ENCODE data around the gene ABCA2. TPM values are rescaled to one million over a fixed set of nuclear protein-coding genes. Genes with fewer than 3 reads are reported as not detected.

Gene ABCA2
- total RNA-seq, 2 experiments from 2014 or later = 4.1 to 4.7 TPM

DNA sequence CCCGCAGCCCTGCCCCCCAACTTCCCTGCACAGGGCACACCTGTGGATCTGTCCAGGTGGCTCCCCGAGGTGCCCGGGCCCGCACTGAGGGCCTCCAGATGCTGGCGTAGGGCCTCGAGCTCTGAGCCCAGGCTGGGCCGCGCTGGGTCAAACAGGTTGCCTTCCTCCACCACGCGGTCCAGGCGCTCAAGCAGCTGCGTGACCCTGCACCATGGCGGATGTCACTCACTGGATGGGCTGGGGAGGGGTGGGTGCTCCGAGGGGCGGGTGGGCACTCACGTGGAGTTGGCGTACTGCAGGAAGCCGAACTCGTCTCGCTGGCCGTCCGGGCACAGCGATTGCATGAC, 5.4 kb downstream of the ABCA2 start:
- Mint-ChIP-seq H3K4me1 (ENCODE audit: low read depth) (peaks cover 3% of the 10 kb centered on the region), H3K27ac (no peak overlapping the region), H3K4me3 (no peak overlapping the region), H3K9me3 (no peaks in the 10 kb centered on the region), H3K27me3 (ENCODE audit: low read depth) (no peaks in the 10 kb centered on the region), H3K36me3 (ENCODE audit: low read depth) (no peaks in the 10 kb centered on the region)
- intact Hi-C loops (cut with micrococcal nuclease) = no loop called here
- no peak for DNase-seq
- CTCF ChIA-PET = interaction anchor here (1.8 kb wide), 1 partner anchor 45 kb away, joined by 5 read pairs; no protein-coding TSS in a partner anchor

DNA sequence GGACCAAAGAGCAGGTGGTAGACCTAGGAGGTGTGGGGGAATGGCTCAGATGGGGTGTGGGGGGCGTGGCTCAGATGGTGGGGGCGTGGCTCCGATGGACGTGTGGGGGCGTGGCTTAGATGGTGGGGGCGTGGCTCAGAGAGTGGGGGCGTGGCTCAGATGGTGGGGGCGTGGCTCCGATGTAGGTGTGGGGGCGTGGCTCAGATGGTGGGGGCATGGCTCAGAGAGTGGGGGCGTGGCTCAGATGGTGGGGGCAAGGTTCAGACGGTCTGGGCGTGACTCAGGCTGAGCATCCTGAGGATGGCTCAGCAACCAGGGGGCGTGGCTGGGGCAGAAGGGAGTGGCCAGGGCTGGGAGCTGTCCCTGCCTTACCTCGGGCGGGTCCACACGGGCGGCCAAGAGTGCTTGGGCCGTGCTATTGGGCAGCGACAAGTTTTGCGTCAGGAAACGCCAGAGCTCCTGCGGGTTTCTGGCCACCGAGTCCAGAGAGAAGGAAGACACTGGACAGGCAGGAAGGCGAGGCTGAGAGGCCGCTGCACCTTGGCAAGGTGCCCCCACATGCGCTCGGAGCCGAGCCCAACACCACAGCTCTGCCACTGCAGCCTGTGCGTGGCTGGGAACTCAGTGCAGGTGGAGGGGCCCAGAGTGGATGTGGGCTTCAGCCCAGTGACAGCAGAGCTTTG, 5.9 kb downstream of the ABCA2 start:
- no peaks in the 10 kb centered on the region for H3K9me3 Mint-ChIP-seq
- H3K36me3 Mint-ChIP-seq (ENCODE audit: low read depth) = no peaks in the 10 kb centered on the region
- H3K27ac Mint-ChIP-seq = no peak overlapping the region
- CTCF ChIA-PET = interaction anchor here (0.6 to 1.8 kb wide), 2 partner anchors 46 to 110 kb away, joined by 3 to 5 read pairs; no protein-coding TSS in a partner anchor
- DNase-seq = peak; percentile 74
- intact Hi-C loops (cut with micrococcal nuclease) = no loop called here
- H3K27me3 Mint-ChIP-seq (ENCODE audit: low read depth) = no peaks in the 10 kb centered on the region
- no peak overlapping the region for H3K4me3 Mint-ChIP-seq
- H3K4me1 Mint-ChIP-seq (ENCODE audit: low read depth) = peaks cover under 1% of the 10 kb centered on the region

- H3K27ac Mint-ChIP-seq = no peak overlapping the region
- H3K36me3 Mint-ChIP-seq (ENCODE audit: low read depth) = no peaks in the 10 kb centered on the region
- H3K4me3 Mint-ChIP-seq = no peak overlapping the region
- no peaks in the 10 kb centered on the region for H3K4me1 Mint-ChIP-seq (ENCODE audit: low read depth)
- H3K9me3 Mint-ChIP-seq = no peaks in the 10 kb centered on the region
- CTCF ChIA-PET = interaction anchor here (0.6 to 2.9 kb wide), 4 partner anchors 8 to 110 kb away, joined by 3 to 18 read pairs (median 4); partner anchors contain the start of gene ABCA2
- intact Hi-C loops (cut with micrococcal nuclease) = no loop called here
- no peaks in the 10 kb centered on the region for H3K27me3 Mint-ChIP-seq (ENCODE audit: low read depth)
- DNase-seq = no peak
These were observed 6.5 kb downstream of the ABCA2 start for GRCh38 chr9:137021568-137021978.

GRCh38 chr9:137020771-137021567, 7.1 kb downstream of the ABCA2 start:
- intact Hi-C loops (cut with micrococcal nuclease) = no loop called here
- Mint-ChIP-seq H3K36me3 (ENCODE audit: low read depth) (no peaks in the 10 kb centered on the region), H3K4me1 (ENCODE audit: low read depth) (no peaks in the 10 kb centered on the region), H3K9me3 (no peaks in the 10 kb centered on the region), H3K27ac (no peak overlapping the region), H3K4me3 (no peak overlapping the region), H3K27me3 (ENCODE audit: low read depth) (no peaks in the 10 kb centered on the region)
- CTCF ChIA-PET = interaction anchor here (1.2 to 2.9 kb wide), 2 partner anchors 8 to 14 kb away, joined by 4 to 18 read pairs; partner anchors contain the start of gene ABCA2
- DNase-seq = no peak

GRCh38 chr9:137019891-137020683, 8.0 kb downstream of the ABCA2 start:
- CTCF ChIA-PET = interaction anchor here (1.5 to 2.9 kb wide), 2 partner anchors 9 to 15 kb away, joined by 4 to 18 read pairs; partner anchors contain the start of gene ABCA2
- no peaks in the 10 kb centered on the region for H3K27me3 Mint-ChIP-seq (ENCODE audit: low read depth)
- DNase-seq = no peak
- H3K4me3 Mint-ChIP-seq = no peak overlapping the region
- no peaks in the 10 kb centered on the region for H3K9me3 Mint-ChIP-seq
- intact Hi-C loops (cut with micrococcal nuclease) = no loop called here
- H3K36me3 Mint-ChIP-seq (ENCODE audit: low read depth) = no peaks in the 10 kb centered on the region
- no peaks in the 10 kb centered on the region for H3K4me1 Mint-ChIP-seq (ENCODE audit: low read depth)
- H3K27ac Mint-ChIP-seq = no peak overlapping the region

DNA sequence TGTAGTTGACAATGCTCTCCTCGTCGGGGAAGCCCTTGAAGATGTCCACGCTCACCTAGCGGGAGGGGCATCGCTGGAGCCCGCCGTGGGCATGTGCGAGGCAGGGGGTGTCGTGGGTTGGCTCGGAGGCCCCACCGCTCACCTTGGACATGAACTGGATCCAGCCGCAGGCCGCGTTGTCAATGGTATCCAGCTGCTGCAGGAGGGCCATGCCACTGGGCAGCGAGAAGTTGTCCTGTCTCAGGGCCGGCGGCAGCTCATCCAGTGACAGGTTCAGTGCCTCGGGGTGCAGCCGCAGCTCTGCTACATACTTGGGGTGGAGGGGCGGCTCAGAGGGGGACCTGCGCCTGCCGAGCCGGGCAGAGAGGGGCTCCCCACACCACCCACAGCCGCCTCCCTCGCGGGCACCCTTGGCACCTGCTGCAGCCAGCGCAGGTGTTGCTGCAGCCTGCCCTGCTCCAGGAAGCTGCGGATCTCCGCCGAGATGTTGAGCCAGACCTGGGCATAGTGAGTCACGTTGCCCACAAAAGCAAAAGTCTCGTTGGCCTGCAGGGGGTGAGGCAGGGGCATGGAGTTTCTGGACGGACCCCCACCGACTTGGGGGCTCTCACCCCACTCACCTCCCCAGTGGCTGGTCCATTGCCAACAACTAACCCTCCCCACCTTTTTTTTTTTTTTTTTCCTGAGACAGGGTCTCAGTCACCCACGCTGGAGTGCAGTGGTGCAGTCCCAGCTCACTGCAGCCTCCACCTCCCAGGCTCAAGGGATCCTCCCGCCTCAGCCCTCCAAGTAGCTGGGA, 9.1 kb downstream of the ABCA2 start:
- Mint-ChIP-seq H3K27me3 (ENCODE audit: low read depth) (no peaks in the 10 kb centered on the region), H3K36me3 (ENCODE audit: low read depth) (no peaks in the 10 kb centered on the region), H3K9me3 (no peaks in the 10 kb centered on the region), H3K4me1 (ENCODE audit: low read depth) (no peaks in the 10 kb centered on the region), H3K4me3 (no peak overlapping the region), H3K27ac (no peak overlapping the region)
- intact Hi-C loops (cut with micrococcal nuclease) = no loop called here
- DNase-seq = no peak
- CTCF ChIA-PET = interaction anchor here (1.5 to 2.9 kb wide), 2 partner anchors 10 to 16 kb away, joined by 4 to 18 read pairs; partner anchors contain the start of gene ABCA2

DNA sequence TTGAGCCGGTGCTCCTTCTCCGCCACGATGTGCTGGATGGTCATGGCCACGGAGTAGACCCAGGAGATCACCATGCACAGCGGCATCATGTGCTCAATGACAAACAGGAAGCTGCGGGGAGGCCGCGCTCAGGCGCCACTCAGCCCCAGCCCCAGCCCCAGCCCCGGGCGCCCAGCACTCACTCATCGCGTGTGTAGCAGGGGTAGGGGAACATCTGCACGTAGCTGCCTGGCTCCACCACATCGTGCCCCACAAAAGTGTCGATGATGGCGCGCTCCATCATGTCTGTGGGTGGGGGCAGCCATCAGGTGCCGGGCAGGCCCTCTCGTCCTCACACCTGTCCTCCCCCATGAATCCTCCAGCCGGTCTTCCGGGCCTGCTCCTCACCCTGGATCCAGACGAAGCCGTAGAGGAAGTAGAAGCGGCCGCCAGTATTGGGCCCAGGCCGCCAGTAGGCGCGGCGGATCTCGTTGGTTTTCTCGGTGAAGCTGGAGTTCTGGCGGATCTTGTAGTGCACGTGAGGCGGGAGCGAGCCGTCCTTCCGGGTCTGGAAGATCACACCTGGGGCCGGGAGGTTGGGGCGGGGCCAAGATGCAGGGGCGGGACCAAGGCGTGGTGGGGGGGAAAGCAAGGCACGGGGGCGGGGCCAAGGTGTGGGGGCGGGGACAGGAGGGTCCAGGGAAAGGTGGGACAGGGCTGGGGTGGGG, 10.1 kb downstream of the ABCA2 start:
- Mint-ChIP-seq H3K27me3 (ENCODE audit: low read depth) (no peaks in the 10 kb centered on the region), H3K27ac (no peak overlapping the region), H3K4me1 (ENCODE audit: low read depth) (no peaks in the 10 kb centered on the region), H3K9me3 (no peaks in the 10 kb centered on the region), H3K36me3 (ENCODE audit: low read depth) (no peaks in the 10 kb centered on the region), H3K4me3 (no peak overlapping the region)
- intact Hi-C loops (cut with micrococcal nuclease) = no loop called here
- DNase-seq = no peak
- CTCF ChIA-PET = no interaction called here

DNA sequence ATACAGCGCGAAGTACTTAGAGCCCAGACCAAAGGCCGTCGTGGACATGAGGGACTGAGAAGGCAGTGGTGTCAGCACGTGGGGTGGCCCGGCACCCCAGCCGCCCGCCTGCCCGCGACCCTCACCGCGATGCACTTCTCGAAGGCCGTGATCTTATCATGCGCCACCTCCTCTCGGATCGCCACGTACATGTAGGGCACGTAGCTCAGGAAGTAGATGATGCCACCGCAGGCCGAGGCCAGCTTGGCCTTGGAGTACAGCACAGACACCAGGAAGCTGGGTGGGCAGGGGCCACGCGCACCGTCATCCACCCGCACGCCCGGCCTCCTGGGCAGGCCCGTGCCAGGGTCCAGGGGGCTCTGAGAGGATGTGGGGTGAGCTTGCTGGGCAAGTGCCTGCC, 11.0 kb downstream of the ABCA2 start:
- CTCF ChIA-PET = interaction anchor here (0.8 kb wide), 1 partner anchor 18 kb away, joined by 3 read pairs; no protein-coding TSS in a partner anchor
- intact Hi-C loops (cut with micrococcal nuclease) = no loop called here
- H3K4me1 Mint-ChIP-seq (ENCODE audit: low read depth) = no peaks in the 10 kb centered on the region

DNA sequence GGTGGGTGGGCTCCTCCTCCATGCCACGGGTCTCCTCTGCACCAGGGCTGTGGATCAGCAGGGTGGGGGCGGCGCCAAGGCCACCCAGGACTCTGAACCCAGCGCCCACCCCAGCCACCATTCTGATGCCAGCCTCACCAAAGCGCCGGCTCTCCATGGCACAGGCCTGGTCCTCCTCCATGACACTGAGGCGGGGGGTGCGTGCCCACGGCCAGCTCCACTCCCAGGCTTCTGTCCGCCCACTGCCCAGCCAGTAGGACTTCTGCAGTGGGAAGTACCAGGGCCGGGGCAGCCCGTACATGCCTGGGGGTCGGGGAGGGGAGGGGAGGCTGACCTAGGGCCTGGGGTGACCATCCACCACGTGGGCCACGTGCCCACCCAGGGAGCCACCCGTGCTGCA, 11.6 kb downstream of the ABCA2 start:
- Mint-ChIP-seq H3K27ac (no peak overlapping the region), H3K4me1 (ENCODE audit: low read depth) (no peaks in the 10 kb centered on the region), H3K9me3 (no peaks in the 10 kb centered on the region), H3K27me3 (ENCODE audit: low read depth) (no peaks in the 10 kb centered on the region), H3K4me3 (no peak overlapping the region), H3K36me3 (ENCODE audit: low read depth) (no peaks in the 10 kb centered on the region)
- intact Hi-C loops (cut with micrococcal nuclease) = no loop called here
- DNase-seq = no peak
- CTCF ChIA-PET = interaction anchor here (1.0 kb wide), 1 partner anchor 18 kb away, joined by 4 read pairs; no protein-coding TSS in a partner anchor

More for the DNA sequence above, 11.0 kb downstream of the ABCA2 start:
- Mint-ChIP-seq H3K9me3 (no peaks in the 10 kb centered on the region), H3K27ac (no peak overlapping the region), H3K4me3 (no peak overlapping the region), H3K27me3 (ENCODE audit: low read depth) (no peaks in the 10 kb centered on the region), H3K36me3 (ENCODE audit: low read depth) (no peaks in the 10 kb centered on the region)
- DNase-seq = no peak

DNA sequence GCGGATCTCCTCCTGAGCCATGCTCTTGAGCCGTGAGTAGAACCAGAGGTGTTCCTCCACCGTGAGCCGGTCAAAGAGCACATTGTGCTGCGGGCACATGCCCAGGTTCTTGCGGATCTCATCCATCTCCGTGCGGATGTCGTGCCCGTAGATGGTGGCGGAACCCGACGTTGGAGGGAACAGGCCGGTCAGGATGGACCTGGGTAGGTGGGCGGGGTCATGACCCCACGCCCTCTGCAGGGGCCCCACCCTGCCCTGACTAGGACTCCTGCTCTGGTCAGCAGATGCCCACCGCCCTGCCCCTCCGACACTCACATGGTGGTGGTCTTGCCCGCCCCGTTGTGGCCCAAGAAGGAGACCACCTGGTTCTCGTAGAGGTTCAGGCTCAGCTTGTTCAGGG, 12.1 kb downstream of the ABCA2 start:
- Mint-ChIP-seq H3K27ac (no peak overlapping the region), H3K4me1 (ENCODE audit: low read depth) (no peaks in the 10 kb centered on the region), H3K9me3 (no peaks in the 10 kb centered on the region), H3K36me3 (ENCODE audit: low read depth) (no peaks in the 10 kb centered on the region), H3K4me3 (no peak overlapping the region), H3K27me3 (ENCODE audit: low read depth) (no peaks in the 10 kb centered on the region)
- no peak for DNase-seq
- CTCF ChIA-PET = interaction anchor here (1.0 kb wide), 1 partner anchor 18 kb away, joined by 4 read pairs; no protein-coding TSS in a partner anchor
- intact Hi-C loops (cut with micrococcal nuclease) = no loop called here

- Mint-ChIP-seq H3K4me3 (no peak overlapping the region), H3K27ac (no peak overlapping the region), H3K9me3 (no peaks in the 10 kb centered on the region), H3K36me3 (ENCODE audit: low read depth) (no peaks in the 10 kb centered on the region), H3K27me3 (ENCODE audit: low read depth) (no peaks in the 10 kb centered on the region), H3K4me1 (ENCODE audit: low read depth) (no peaks in the 10 kb centered on the region)
- intact Hi-C loops (cut with micrococcal nuclease) = no loop called here
- CTCF ChIA-PET = interaction anchor here (1.0 to 1.1 kb wide), 3 partner anchors 19 to 31 kb away, joined by 3 to 4 read pairs (median 3); no protein-coding TSS in a partner anchor
- DNase-seq = no peak
These were observed 12.5 kb downstream of the ABCA2 start for GRCh38 chr9:137015540-137015930.
